SK-N-SH (cell line): Measurements from ENCODE around the gene AGRP. TPM values are rescaled to one million over a fixed set of nuclear protein-coding genes. Genes with fewer than 3 reads are reported as not detected.

Experiments
- CTCF ChIA-PET: fragments of 300-600, 350-600 bp; formaldehyde crosslinking; extraction: SDS; loops from one replicate; lab custom pipeline; 2021; lab: Yijun Ruan, JAX
- POLR2A ChIA-PET: fragments of 350-600 bp; sonication (Branson Sonifier 250); formaldehyde crosslinking; extraction: SDS; loops from one replicate; lab custom pipeline; 2020; ENCODE audit warnings: antibody characterized with exemption, inconsistent platforms; lab: Yijun Ruan, JAX
- DNase-seq: peaks from one replicate; pipeline ENCODE4 v3.0.0; 2012
- H2AFZ ChIP-seq: fragments of 200-600 bp; sonication (generic); 2 replicates; pipeline ENCODE4 v1.8.1; 2016; ENCODE audit warnings: antibody characterized with exemption, mild to moderate bottlenecking, low read depth
- H3F3A ChIP-seq: fragments of 200-600 bp; sonication (generic); replicated peaks from 2 replicates; pipeline ENCODE3; 2016; ENCODE audit warnings: antibody characterized with exemption, mild to moderate bottlenecking; ENCODE audit not compliant: insufficient read depth
- H3K27ac ChIP-seq, 2 experiments: fragments of 200-500 bp in 1 of 2; fragments of 200-600 bp in 1 of 2; sonication (Bioruptor generic) in 1 of 2; sonication (generic), shearing (Covaris generic) in 1 of 2; 2 replicates each; pipeline versions ENCODE4 v1.5.1 to v1.6.1; 2014 to 2016; ENCODE audit warnings: low read depth in 2 of 2, inconsistent platforms in 1 of 2, low read length in 1 of 2, mild to moderate bottlenecking in 1 of 2, mixed read lengths in 1 of 2
- H3K27me3 ChIP-seq: fragments of 200-600 bp; sonication (generic), shearing (Covaris generic); 2 replicates; pipeline ENCODE4 v1.6.1; 2016; ENCODE audit warnings: mixed run types; ENCODE audit not compliant: insufficient read depth
- H3K36me3 ChIP-seq, 2 experiments: fragments of 200-500 bp in 1 of 2; fragments of 200-600 bp in 1 of 2; sonication (Bioruptor generic) in 1 of 2; sonication (generic) in 1 of 2; replicated peaks in 1 of 2; 2 replicates each; pipeline versions ENCODE3 to v1.5.1; 2014 to 2016; ENCODE audit warnings: low read length in 1 of 2, mild to moderate bottlenecking in 1 of 2; ENCODE audit not compliant: insufficient read depth in 2 of 2, control insufficient read depth in 1 of 2
- H3K4me1 ChIP-seq, 2 experiments: fragments of 200-500 bp in 1 of 2; fragments of 200-600 bp in 1 of 2; sonication (Bioruptor generic) in 1 of 2; sonication (generic), shearing (Covaris generic) in 1 of 2; 2 replicates each; pipeline versions ENCODE4 v1.5.1 to v1.6.1; 2014 to 2016; ENCODE audit warnings: low read depth in 1 of 2, low read length in 1 of 2, mixed run types in 1 of 2; ENCODE audit not compliant: insufficient read depth in 2 of 2, control insufficient read depth in 1 of 2
- H3K4me2 ChIP-seq: fragments of 200-600 bp; sonication (generic), shearing (Covaris generic); 2 replicates; pipeline ENCODE4 v1.6.1; 2017; ENCODE audit warnings: mixed run types
- H3K4me3 ChIP-seq, 2 experiments: fragments of 200-500 bp in 1 of 2; fragments of 200-600 bp in 1 of 2; sonication (Bioruptor generic) in 1 of 2; sonication (generic), shearing (Covaris generic) in 1 of 2; 2 replicates each; pipeline versions ENCODE4 v1.5.1 to v1.8.1; 2014 to 2016; ENCODE audit warnings: low read depth in 2 of 2, inconsistent platforms in 1 of 2, low read length in 1 of 2, mild to moderate bottlenecking in 1 of 2, mixed read lengths in 1 of 2, moderate library complexity in 1 of 2
- H3K79me2 ChIP-seq: fragments of 200-600 bp; sonication (generic); 2 replicates; pipeline ENCODE4 v1.8.1; 2017; ENCODE audit warnings: mild to moderate bottlenecking; ENCODE audit not compliant: insufficient read depth
- H3K9ac ChIP-seq: fragments of 200-600 bp; sonication (generic); 2 replicates; pipeline ENCODE4 v1.6.1; 2017; ENCODE audit warnings: mixed run types
- H3K9me2 ChIP-seq: fragments of 200-600 bp; sonication (generic); 2 replicates; pipeline ENCODE4 v1.6.1; 2017; ENCODE audit warnings: mixed run types
- H3K9me3 ChIP-seq: fragments of 200-600 bp; sonication (generic); 2 replicates; pipeline ENCODE4 v1.6.1; 2017; ENCODE audit warnings: mixed run types, mild to moderate bottlenecking, moderate library complexity
- H4K20me1 ChIP-seq: fragments of 200-600 bp; sonication (generic); 2 replicates; pipeline ENCODE4 v1.6.1; 2017; ENCODE audit warnings: mild to moderate bottlenecking, mixed run types; ENCODE audit not compliant: insufficient read depth
- ELF1 ChIP-seq: IDR thresholded peaks from 2 replicates; pipeline ENCODE4 v1.4.0; 2012
- EP300 ChIP-seq, 2 experiments: IDR thresholded peaks; 2 replicates each; pipeline versions ENCODE4 v1.4.0 to v1.6.1; 2012; ENCODE audit warnings: borderline replicate concordance in 1 of 2, low read depth in 1 of 2, low read length in 1 of 2
- EZH2phosphoT487 ChIP-seq: fragments of 200-600 bp; sonication (generic); IDR thresholded peaks from 2 replicates; pipeline ENCODE4 v1.6.1; 2017; ENCODE audit warnings: low read depth, mixed run types, mild to moderate bottlenecking, antibody characterized with exemption, moderate library complexity, borderline replicate concordance
- FOSL2 ChIP-seq: IDR thresholded peaks from 2 replicates; pipeline ENCODE4 v1.4.0; 2012; ENCODE audit warnings: low read depth, mild to moderate bottlenecking, moderate library complexity, borderline replicate concordance
- GATA2 ChIP-seq: sonication (generic); formaldehyde crosslinking; IDR thresholded peaks from 2 replicates; pipeline ENCODE4 v1.5.0; 2020; ENCODE audit warnings: mild to moderate bottlenecking, missing genetic modification reagents
- MEF2A ChIP-seq: IDR thresholded peaks from 2 replicates; pipeline ENCODE4 v1.4.0; 2012; ENCODE audit warnings: low read depth, borderline replicate concordance
- MXI1 ChIP-seq: IDR thresholded peaks from 2 replicates; pipeline ENCODE4 v1.6.1; 2012; ENCODE audit warnings: mild to moderate bottlenecking, low read depth, low read length, improper control_type of control experiment
- RAD21 ChIP-seq: IDR thresholded peaks from 2 replicates; pipeline ENCODE4 v1.6.1; 2012; ENCODE audit warnings: mild to moderate bottlenecking, low read length
- RCOR1 ChIP-seq: fragments of 150-350 bp; IDR thresholded peaks from 2 replicates; pipeline ENCODE4 v1.6.1; 2017; ENCODE audit warnings: antibody characterized with exemption, low read length
- RFX5 ChIP-seq: IDR thresholded peaks from 2 replicates; pipeline ENCODE4 v1.6.1; 2012; ENCODE audit warnings: mild to moderate bottlenecking, improper control_type of control experiment, low read length
- RXRA ChIP-seq: IDR thresholded peaks from 2 replicates; pipeline ENCODE4 v1.4.0; 2012; ENCODE audit warnings: low read depth, mild to moderate bottlenecking, borderline replicate concordance
- TAF1 ChIP-seq: IDR thresholded peaks from 2 replicates; pipeline ENCODE4 v1.6.1; 2012; ENCODE audit warnings: low read depth, mild to moderate bottlenecking, low read length, moderate library complexity, borderline replicate concordance
- TCF12 ChIP-seq: IDR thresholded peaks from 2 replicates; pipeline ENCODE4 v1.4.0; 2012
- WGBS: methylation state at CpG from one replicate; pipeline ENCODE4 v1.1.6; 2017; ENCODE audit warnings: low lambda C conversion rate; 5-methylcytosine and 5-hydroxymethylcytosine counted together
- polyA plus RNA-seq, 3 experiments: library from polyadenylated mRNA; depleted of rRNA; stranded (reverse); fragments of >200 nt; gene quantifications; 2 replicates each; pipeline ENCODE4 v1.2.3, GENCODE V29; 2012
- TF ChIP-seq, protein P1 (sequence below): fragments of 150-350 bp; IDR thresholded peaks from 2 replicates; pipeline ENCODE4 v1.6.1; 2017; ENCODE audit warnings: antibody characterized with exemption, low read length, low read depth, borderline replicate concordance
- TF ChIP-seq, protein P2 (sequence below): IDR thresholded peaks from 2 replicates; pipeline ENCODE4 v1.6.1; 2012; ENCODE audit warnings: mild to moderate bottlenecking, low read depth, low read length, moderate library complexity
- TF ChIP-seq, protein P3 (sequence below): fragments of 150-350 bp; IDR thresholded peaks from 2 replicates; pipeline ENCODE4 v1.6.1; 2016; ENCODE audit warnings: mild to moderate bottlenecking, low read depth, low read length

AGRP gene
- polyA plus RNA-seq, 1 of the 3 experiments (the other 2 are of a cell fraction): not detected

DNA sequence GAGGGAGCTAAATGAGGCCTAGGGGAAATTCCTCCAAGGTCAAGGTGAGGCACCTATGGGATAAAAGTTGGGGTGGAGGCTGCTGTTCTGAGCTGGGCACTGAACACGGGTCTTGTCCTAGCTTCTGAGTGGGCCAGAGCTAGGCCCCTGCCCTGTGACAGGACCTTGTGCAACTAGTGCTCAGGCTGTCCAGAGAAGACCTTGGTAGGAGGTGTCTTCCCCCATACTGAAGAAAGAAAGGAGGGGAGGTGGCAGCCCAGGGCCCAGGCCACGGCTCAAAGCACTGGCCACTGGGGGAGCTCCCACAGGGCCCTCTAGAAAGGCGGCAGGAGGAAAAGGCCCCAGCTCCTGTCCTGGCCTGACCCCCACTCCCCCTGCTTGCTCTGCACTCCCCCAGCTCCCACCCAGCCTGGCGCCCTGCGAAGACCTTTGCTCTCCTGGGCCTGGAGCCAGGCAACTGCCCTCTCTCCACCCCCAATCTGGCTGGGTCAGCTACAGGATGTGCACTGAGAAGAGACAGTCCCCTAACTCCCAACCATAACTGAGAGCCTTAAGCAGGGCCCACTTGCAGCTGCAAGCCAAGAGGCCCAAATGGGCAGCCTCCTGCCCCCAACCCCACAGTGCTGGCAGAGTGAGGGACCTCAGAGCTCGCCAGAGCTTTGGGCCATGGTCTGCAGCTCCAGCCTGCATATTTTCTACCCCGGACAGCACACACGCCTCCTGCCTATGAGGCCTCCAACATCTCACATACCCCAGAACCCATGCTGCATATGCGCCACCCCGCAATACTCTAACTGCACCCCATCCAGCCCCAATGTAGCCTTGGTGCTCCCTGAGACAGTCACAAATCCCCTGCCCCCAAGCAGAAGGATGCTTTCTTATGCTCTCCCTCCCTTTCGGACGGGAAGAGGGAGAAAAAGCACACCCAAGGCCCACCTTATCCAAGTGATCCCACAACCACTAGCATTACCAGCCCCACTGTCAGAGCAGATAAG, 37.1 kb downstream of the AGRP start:
- Histone ChIP-seq H3K4me2 (no peak overlapping the region), H3K4me1 (peaks cover 0 to 44% of the 10 kb centered on the region in 2 experiments; a peak in 1 of 4 replicates), H3K27ac (no peak overlapping the region; a peak in 1 of 4 replicates), H3K9me2 (no peaks in the 10 kb centered on the region), H2AFZ (no peak overlapping the region), H3K36me3 (peaks cover 0 to 26% of the 10 kb centered on the region in 2 experiments), H3K9me3 (no peaks in the 10 kb centered on the region), H3K27me3 (no peaks in the 10 kb centered on the region), H3F3A (no peaks in the 10 kb centered on the region), H4K20me1 (peaks cover 25% of the 10 kb centered on the region; the same call in 1 of the 2 replicates), H3K79me2 (peaks cover 4% of the 10 kb centered on the region; the same call in 1 of the 2 replicates), H3K9ac (no peak overlapping the region), H3K4me3 (no peak overlapping the region)
- ChIA-PET POLR2A (interaction anchor here (1.0 kb wide), 1 partner anchor 13 kb away, joined by 4 read pairs; no protein-coding TSS in a partner anchor), CTCF (interaction anchor here (0.7 to 3.9 kb wide), 10 partner anchors 14 to 119 kb away, joined by 3 to 31 read pairs (median 5); partner anchors contain the start of genes HSD11B2, TPPP3 and ZDHHC1)
- no peak for TF ChIP-seq RFX5
- TF ChIP-seq FOSL2: no peak
- TF ChIP-seq, protein P1, sequence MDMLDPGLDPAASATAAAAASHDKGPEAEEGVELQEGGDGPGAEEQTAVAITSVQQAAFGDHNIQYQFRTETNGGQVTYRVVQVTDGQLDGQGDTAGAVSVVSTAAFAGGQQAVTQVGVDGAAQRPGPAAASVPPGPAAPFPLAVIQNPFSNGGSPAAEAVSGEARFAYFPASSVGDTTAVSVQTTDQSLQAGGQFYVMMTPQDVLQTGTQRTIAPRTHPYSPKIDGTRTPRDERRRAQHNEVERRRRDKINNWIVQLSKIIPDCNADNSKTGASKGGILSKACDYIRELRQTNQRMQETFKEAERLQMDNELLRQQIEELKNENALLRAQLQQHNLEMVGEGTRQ: no peak
- TF ChIP-seq RAD21: no peak
- TF ChIP-seq RXRA: no peak
- TF ChIP-seq, protein P2, sequence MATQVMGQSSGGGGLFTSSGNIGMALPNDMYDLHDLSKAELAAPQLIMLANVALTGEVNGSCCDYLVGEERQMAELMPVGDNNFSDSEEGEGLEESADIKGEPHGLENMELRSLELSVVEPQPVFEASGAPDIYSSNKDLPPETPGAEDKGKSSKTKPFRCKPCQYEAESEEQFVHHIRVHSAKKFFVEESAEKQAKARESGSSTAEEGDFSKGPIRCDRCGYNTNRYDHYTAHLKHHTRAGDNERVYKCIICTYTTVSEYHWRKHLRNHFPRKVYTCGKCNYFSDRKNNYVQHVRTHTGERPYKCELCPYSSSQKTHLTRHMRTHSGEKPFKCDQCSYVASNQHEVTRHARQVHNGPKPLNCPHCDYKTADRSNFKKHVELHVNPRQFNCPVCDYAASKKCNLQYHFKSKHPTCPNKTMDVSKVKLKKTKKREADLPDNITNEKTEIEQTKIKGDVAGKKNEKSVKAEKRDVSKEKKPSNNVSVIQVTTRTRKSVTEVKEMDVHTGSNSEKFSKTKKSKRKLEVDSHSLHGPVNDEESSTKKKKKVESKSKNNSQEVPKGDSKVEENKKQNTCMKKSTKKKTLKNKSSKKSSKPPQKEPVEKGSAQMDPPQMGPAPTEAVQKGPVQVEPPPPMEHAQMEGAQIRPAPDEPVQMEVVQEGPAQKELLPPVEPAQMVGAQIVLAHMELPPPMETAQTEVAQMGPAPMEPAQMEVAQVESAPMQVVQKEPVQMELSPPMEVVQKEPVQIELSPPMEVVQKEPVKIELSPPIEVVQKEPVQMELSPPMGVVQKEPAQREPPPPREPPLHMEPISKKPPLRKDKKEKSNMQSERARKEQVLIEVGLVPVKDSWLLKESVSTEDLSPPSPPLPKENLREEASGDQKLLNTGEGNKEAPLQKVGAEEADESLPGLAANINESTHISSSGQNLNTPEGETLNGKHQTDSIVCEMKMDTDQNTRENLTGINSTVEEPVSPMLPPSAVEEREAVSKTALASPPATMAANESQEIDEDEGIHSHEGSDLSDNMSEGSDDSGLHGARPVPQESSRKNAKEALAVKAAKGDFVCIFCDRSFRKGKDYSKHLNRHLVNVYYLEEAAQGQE: no peak
- WGBS: 90% methylated on average over 10 of the region's 12 CpGs
- peak; percentile 43 for DNase-seq

DNA sequence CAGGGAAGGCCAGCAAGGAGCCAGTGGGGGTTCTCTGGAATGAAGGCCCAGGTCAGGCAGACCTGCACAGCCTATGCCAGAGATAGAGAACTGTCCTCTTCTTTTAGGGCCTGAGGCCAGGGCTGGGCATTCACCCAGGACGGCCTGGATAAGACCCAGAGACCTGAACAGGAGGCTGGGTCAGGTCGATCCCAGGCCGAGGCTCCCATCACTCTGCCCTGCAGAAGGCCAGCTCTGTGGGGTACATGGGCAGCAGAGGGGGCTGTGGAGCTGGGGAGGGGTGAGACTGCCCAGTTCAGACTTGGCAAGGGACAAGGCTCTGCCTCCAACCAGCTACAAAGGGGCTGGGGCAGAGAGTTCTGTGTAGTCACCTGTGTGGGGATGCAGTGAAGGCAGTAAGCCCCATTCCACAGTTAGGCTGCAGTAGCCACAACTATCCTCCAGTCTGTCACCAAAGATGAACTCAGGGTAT, 37.9 kb downstream of the AGRP start:
- no peak overlapping the region for H3K27ac ChIP-seq
- POLR2A ChIA-PET: no interaction called here
- H3K9me2 ChIP-seq: no peaks in the 10 kb centered on the region
- peaks cover 0 to 44% of the 10 kb centered on the region in 2 experiments; a peak in 1 of 4 replicates for H3K4me1 ChIP-seq
- no peak overlapping the region for H2AFZ ChIP-seq
- H3K9ac ChIP-seq: no peak overlapping the region
- no peaks in the 10 kb centered on the region for H3K9me3 ChIP-seq
- CTCF ChIA-PET: interaction anchor here (1.3 to 3.9 kb wide), 7 partner anchors 17 to 118 kb away, joined by 5 to 31 read pairs (median 5); partner anchors contain the start of genes TPPP3 and ZDHHC1
- H3K36me3 ChIP-seq: peaks cover 0 to 29% of the 10 kb centered on the region in 2 experiments
- no peaks in the 10 kb centered on the region for H3F3A ChIP-seq
- no peaks in the 10 kb centered on the region for H3K27me3 ChIP-seq
- no peak overlapping the region for H3K4me3 ChIP-seq
- H3K4me2 ChIP-seq: no peak overlapping the region
- peaks cover 25% of the 10 kb centered on the region; the same call in 1 of the 2 replicates for H4K20me1 ChIP-seq
- peak; percentile 48 for DNase-seq
- WGBS: no CpG with 5 or more reads among the region's 3 CpGs
- peaks cover 4% of the 10 kb centered on the region; the same call in 1 of the 2 replicates for H3K79me2 ChIP-seq
- no peak for TF ChIP-seq MXI1
- TF ChIP-seq TAF1: no peak
- TF ChIP-seq EP300 (IDR thresholded peaks at IDR 0.05; ENCODE audit: borderline replicate concordance in 1 of 2, low read depth in 1 of 2, low read length in 1 of 2): no peak
- no peak for TF ChIP-seq MEF2A
- TF ChIP-seq TCF12: no peak
- no peak for TF ChIP-seq EZH2phosphoT487
- TF ChIP-seq RCOR1: no peak
- TF ChIP-seq, protein P3, sequence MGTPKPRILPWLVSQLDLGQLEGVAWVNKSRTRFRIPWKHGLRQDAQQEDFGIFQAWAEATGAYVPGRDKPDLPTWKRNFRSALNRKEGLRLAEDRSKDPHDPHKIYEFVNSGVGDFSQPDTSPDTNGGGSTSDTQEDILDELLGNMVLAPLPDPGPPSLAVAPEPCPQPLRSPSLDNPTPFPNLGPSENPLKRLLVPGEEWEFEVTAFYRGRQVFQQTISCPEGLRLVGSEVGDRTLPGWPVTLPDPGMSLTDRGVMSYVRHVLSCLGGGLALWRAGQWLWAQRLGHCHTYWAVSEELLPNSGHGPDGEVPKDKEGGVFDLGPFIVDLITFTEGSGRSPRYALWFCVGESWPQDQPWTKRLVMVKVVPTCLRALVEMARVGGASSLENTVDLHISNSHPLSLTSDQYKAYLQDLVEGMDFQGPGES: no peak
- no peak for TF ChIP-seq ELF1
- no peak for TF ChIP-seq FOSL2
- TF ChIP-seq GATA2: no peak
